Islet of Langerhans (tissue), 1 donor: ENCODE results near the gene CSTF2T.

Experiments used
- FAIRE-seq: peaks from one replicate; lab custom pipeline; 2011; peaks lifted over from hg19 to GRCh38; lab: Jason Lieb, UNC

The CSTF2T gene

DNA sequence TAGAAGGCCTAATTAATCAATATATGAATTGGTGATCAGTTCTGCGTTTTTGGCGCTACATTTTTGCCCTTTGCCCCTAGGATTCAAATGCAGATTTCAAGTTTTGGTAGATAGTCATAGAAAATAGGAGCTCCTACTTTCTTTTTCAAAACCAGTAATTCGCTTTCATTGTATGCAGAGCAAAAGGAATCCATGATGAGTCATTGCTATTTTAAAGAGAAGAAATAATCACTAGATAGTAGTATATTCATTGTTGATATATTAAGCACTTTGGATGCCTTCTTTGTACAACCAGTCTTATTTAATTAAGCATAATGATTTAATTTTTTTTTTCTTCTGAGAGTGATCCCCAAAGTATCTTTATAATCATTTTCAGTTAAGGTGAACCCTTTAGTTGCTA is 50.3 kb downstream of the CSTF2T start:
- no peak for FAIRE-seq
